Measurements from ENCODE around the gene CAMKMT. TPM values are rescaled to one million over a fixed set of nuclear protein-coding genes. Genes with fewer than 3 reads are reported as not detected.

CAMKMT gene
- total RNA-seq, 4 donors from 2014 or later, result 2.6 to 9.5 (median 5.2) TPM

DNA sequence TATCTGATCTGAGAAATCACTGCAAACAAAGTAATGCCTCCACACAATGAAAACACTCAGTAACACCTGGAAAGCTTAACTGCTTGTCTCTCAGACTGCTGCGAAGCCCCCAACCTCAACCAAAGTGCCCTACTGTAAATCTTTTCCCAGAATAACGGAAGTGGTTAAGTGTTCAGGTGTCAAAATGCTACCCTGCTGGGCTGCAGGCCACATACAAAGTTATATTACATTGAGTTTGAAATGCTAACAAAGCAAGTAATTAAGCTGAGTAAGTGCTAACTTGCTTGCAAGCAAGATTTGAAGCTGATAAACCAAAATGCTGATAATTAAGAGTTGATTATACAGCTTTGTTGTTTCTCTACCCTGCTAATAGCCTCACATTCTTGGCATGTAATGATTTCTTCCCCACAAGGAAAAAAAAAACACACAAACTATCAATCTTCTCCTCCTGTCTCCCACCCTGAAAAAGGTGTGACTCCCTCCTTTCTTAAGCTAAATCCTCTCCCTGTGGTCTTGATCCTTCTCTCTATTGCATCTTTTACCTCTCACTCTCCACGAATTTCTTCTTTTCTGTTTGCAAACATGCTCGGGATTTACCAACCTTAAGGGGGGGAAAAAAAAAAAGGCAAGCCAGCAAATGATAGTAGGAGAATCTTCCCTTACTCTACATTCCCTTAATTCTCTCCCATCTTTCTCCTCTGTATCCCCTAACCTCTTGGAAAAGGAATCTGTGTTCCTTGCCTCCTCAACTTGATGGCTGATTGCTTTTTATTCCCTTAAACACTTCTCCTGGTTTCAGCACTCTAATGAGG is 312.9 kb downstream of the CAMKMT start:
- Histone ChIP-seq H3K27me3 (no peaks in the 10 kb centered on the region), H3K4me3 (no peak overlapping the region), H3K9me3 (no peaks in the 10 kb centered on the region), H3K27ac (no peak overlapping the region), H3K4me1 (peaks cover 6% of the 10 kb centered on the region in 2 donors), H3K36me3 (no peaks in the 10 kb centered on the region)
- intact Hi-C loops (cut with DNase I; ENCODE audit: low total_unique reads) (no loop called here), in situ Hi-C loops (cut with MboI; ENCODE audit: low sequenced_read_pairs in 4 of 4) (no loop called here)
- no peak for ATAC-seq
- TF ChIP-seq, protein P1, sequence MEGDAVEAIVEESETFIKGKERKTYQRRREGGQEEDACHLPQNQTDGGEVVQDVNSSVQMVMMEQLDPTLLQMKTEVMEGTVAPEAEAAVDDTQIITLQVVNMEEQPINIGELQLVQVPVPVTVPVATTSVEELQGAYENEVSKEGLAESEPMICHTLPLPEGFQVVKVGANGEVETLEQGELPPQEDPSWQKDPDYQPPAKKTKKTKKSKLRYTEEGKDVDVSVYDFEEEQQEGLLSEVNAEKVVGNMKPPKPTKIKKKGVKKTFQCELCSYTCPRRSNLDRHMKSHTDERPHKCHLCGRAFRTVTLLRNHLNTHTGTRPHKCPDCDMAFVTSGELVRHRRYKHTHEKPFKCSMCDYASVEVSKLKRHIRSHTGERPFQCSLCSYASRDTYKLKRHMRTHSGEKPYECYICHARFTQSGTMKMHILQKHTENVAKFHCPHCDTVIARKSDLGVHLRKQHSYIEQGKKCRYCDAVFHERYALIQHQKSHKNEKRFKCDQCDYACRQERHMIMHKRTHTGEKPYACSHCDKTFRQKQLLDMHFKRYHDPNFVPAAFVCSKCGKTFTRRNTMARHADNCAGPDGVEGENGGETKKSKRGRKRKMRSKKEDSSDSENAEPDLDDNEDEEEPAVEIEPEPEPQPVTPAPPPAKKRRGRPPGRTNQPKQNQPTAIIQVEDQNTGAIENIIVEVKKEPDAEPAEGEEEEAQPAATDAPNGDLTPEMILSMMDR (IDR thresholded peaks at IDR 0.05 in 4 of 5, conservative IDR thresholded peaks at IDR 0.05 in 1 of 5), result no peak
- TF ChIP-seq POLR2A (IDR thresholded peaks at IDR 0.05), result no peak
- no peak for DNase-seq

DNA sequence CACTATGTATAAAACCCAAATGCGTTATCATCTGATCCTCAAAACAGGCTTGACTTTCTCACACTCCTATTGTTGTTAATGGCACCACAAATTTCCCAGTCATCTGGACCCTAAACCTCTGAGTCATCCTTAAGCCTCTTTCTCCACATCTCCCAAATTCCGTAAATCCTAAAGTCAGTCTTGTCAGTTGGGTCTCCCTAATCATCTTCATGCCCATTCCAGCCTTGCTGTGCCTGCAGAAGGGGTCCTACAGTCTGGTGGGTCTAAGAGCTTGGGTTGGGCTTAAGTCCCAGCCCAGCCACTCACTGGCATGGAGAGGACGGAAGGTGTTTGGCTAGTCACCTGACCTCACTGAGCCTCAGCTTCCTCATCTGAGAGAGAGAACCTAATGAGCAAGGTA is 314.6 kb downstream of the CAMKMT start:
- H3K4me3 ChIP-seq, result no peak overlapping the region
- in situ Hi-C loops (cut with MboI; ENCODE audit: low sequenced_read_pairs in 4 of 4), result no loop called here
- intact Hi-C loops (cut with DNase I; ENCODE audit: low total_unique reads), result no loop called here

DNA sequence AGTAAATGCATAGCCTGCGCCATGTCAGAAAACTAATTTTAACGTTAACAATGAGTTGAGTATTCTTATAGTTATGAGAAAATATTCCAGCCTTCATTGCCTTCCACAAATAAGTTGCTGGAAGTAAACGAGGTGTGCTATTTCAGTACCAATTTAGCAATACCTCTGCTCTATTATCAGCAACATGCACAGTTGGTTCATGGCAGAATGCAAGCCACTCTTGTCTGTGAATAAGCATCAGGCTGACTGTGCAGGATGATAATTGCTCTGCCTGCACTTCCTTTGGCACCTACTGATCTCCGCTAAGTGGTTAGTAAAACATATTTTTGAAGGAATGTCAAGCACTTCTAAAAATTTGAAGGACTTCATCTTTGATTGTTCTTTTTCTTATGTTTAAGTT is 317.8 kb downstream of the CAMKMT start:
- Histone ChIP-seq H3K27me3 (no peaks in the 10 kb centered on the region), H3K27ac (peak overlapping the region; percentile 25 to 67 (median 56)), H3K9me3 (no peaks in the 10 kb centered on the region), H3K4me3 (peak overlapping the region in 3 of 4 donors; percentile 5 to 14 (median 12)), H3K36me3 (no peaks in the 10 kb centered on the region), H3K4me1 (peaks cover 21 to 22% of the 10 kb centered on the region in 2 donors)
- in situ Hi-C loops (cut with MboI; ENCODE audit: low sequenced_read_pairs in 4 of 4), result no loop called here
- no peak for TF ChIP-seq POLR2A (IDR thresholded peaks at IDR 0.05)
- TF ChIP-seq, protein P1 (IDR thresholded peaks at IDR 0.05 in 4 of 5, conservative IDR thresholded peaks at IDR 0.05 in 1 of 5), result no peak
- DNase-seq (peak in 1 of 2 donors; percentile 19), ATAC-seq (peak; percentile 93 to 99)
- intact Hi-C loops (cut with DNase I; ENCODE audit: low total_unique reads), result no loop called here

More for the DNA sequence above, 314.6 kb downstream of the CAMKMT start:
- Histone ChIP-seq H3K4me1 (peaks cover 21 to 22% of the 10 kb centered on the region in 2 donors), H3K27ac (no peak overlapping the region), H3K36me3 (no peaks in the 10 kb centered on the region), H3K9me3 (no peaks in the 10 kb centered on the region), H3K27me3 (no peaks in the 10 kb centered on the region)
- TF ChIP-seq POLR2A (IDR thresholded peaks at IDR 0.05), result no peak
- TF ChIP-seq, protein P1 (IDR thresholded peaks at IDR 0.05 in 4 of 5, conservative IDR thresholded peaks at IDR 0.05 in 1 of 5), result no peak
- ATAC-seq (no peak), DNase-seq (no peak)

DNA sequence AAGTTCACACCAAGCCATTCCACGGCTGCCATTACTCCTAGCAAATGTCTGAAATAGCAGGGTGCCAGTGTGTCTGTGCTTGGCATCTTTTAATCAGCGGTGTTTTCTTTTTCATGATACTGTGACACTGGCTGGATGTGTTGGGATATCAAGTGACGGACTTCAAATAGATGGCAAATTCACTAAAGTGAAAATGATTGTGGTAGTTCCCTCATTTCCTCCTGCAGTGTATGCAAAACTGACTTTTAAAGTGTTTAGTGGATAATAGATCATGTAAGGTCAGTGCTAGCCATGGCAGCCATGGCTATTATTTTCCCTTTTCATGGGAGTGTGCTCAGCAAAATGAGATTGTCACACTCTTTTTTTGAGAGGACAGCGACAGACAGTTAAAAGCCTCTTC is 318.2 kb downstream of the CAMKMT start:
- DNase-seq (no peak), ATAC-seq (peak; percentile 25 to 41)
- H3K4me3 ChIP-seq, result peak overlapping the region in 3 of 4 donors; percentile 5 to 14 (median 12)
- H3K4me1 ChIP-seq, result peaks cover 21 to 22% of the 10 kb centered on the region in 2 donors
- intact Hi-C loops (cut with DNase I; ENCODE audit: low total_unique reads) (no loop called here), in situ Hi-C loops (cut with MboI; ENCODE audit: low sequenced_read_pairs in 4 of 4) (no loop called here)
- TF ChIP-seq, protein P1 (IDR thresholded peaks at IDR 0.05 in 4 of 5, conservative IDR thresholded peaks at IDR 0.05 in 1 of 5), result no peak
- no peak for TF ChIP-seq POLR2A (IDR thresholded peaks at IDR 0.05)
- H3K9me3 ChIP-seq, result no peaks in the 10 kb centered on the region
- no peaks in the 10 kb centered on the region for H3K36me3 ChIP-seq
- H3K27ac ChIP-seq, result peak overlapping the region; percentile 25 to 67 (median 56)
- no peaks in the 10 kb centered on the region for H3K27me3 ChIP-seq

Data from gastrocnemius medialis (tissue), 4 donors.